ENCODE results near the gene PYCR2.

PYCR2 gene

DNA sequence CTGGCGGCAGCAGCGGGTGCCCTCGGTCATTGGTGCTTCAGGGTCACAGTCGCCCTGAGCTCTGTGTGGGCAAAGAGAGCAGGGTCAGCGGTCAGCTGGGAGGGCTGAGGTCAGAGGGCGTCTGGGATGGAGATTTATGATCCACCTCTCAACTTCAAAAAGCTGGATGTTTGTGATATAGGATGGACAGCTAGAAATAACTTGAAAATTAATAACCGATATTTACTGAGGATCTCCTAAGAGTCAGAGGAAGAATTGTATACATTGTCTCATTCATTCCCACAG, 37.1 kb downstream of the PYCR2 start:
- no peak for TF ChIP-seq GATA1 (IDR thresholded peaks at IDR 0.05; ENCODE audit: low read depth, low read length)
- no peak for TF ChIP-seq POLR2A (IDR thresholded peaks at IDR 0.05; ENCODE audit: low read length)
- DNase-seq = no peak

GRCh38 chr1:225886159-225887029, 37.7 kb downstream of the PYCR2 start:
- no peak for DNase-seq
- TF ChIP-seq GATA1 (IDR thresholded peaks at IDR 0.05; ENCODE audit: low read depth, low read length) (no peak), POLR2A (IDR thresholded peaks at IDR 0.05; ENCODE audit: low read length) (no peak)

GRCh38 chr1:225885336-225885735, 38.7 kb downstream of the PYCR2 start:
- DNase-seq = no peak
- TF ChIP-seq POLR2A (IDR thresholded peaks at IDR 0.05; ENCODE audit: low read length) (no peak), GATA1 (IDR thresholded peaks at IDR 0.05; ENCODE audit: low read depth, low read length) (no peak)

GRCh38 chr1:225883616-225884265, 40.3 kb downstream of the PYCR2 start:
- TF ChIP-seq GATA1 (IDR thresholded peaks at IDR 0.05; ENCODE audit: low read depth, low read length) (no peak), POLR2A (IDR thresholded peaks at IDR 0.05; ENCODE audit: low read length) (no peak)
- no peak for DNase-seq

DNA sequence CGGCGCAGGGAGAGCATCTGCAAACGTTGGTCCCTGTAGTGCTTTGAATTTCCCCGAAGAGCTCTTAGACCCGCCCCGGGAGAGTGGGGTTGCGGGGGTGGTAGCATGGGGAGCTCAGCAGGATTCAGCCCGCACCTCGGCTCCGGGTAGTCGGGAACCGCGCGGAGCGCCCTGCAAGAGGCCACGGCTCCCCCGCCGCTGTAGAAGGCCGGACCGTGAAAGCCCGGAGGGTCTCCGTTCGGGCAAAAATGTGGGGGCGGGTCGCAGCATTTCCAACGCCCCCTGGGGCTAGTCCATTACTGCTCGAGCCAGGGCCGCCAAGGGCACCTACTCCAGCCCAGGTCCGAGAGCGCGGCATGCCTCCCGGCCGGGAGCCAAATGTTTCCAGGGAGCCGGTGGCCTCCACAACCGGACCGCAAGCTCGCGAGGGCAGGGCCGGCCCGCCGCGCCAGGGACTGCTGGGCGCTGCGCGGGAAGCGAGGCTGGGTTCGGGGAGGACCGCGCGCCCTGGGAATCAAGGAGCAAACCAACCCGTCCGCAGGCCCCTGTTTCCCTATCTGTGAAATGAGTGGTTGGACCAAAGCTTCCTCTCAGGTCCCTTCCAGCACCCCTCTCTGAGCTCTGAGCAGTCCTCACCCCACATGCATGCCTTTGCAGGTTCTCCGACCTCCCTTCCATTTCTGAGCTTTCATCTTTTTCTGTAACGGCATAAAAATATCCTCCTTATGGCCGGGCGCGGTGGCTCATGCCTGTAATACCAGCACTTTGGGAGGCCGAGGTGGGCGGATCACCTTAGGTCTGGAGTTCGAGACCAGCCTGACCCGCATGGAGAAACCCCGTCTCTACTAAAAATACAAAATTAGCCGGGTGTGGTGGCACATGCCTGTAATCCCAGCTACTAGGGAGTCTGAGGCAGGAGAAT, 41.1 kb downstream of the PYCR2 start:
- TF ChIP-seq GATA1 (IDR thresholded peaks at IDR 0.05; ENCODE audit: low read depth, low read length) (no peak), POLR2A (IDR thresholded peaks at IDR 0.05; ENCODE audit: low read length) (no peak)
- peak; percentile 61 to 75 for DNase-seq

DNA sequence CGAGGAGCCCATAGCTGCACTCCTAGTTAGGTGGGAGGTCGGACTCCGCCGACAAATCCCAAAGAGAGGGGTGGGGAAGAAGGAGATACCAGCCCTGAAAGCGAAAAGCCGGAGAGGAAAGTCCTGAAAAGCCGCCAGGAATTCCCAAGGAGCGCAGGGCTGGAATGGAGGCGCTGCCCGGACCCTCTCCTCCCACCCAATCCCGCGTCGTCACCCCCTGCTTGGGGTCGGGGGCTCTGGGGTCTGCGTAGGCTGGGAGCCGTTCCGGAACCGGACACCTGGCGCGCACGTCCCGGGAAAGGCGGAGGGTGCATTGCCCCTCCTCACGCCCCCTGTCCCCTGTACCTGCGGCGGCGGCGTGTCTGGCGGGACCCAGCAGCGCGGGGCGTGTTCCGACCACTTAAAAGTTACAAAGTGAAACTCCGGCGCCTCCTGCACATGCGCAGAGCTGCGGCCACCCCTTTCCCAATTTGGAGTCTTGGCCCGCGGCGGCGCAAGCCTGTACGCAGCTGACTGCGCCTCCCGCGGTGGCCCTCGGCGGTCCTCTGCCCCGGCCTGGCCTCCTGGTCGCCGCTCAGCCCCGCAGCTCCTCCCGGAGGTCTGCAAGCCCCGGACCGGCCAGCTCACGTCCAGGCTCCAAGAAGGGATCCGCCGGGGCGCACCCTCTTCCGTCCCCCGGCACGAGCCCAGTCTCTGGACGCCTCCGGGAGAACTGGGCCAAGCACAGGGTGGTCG, 41.9 kb downstream of the PYCR2 start, which contains the start of gene TMEM63A:
TMEM63A (minus strand) TSS at position 422 of the 735 bp plus-strand sequence. CDS start 4,800 bp downstream, outside the sequence.
- DNase-seq = peak; percentile 92 to 95
- TF ChIP-seq POLR2A (IDR thresholded peaks at IDR 0.05; ENCODE audit: low read length) = peak; percentile 62
- TF ChIP-seq GATA1 (IDR thresholded peaks at IDR 0.05; ENCODE audit: low read depth, low read length) = no peak

- peak; percentile 49 to 51 for DNase-seq
- no peak for TF ChIP-seq GATA1 (IDR thresholded peaks at IDR 0.05; ENCODE audit: low read depth, low read length)
- TF ChIP-seq POLR2A (IDR thresholded peaks at IDR 0.05; ENCODE audit: low read length) = no peak
Measured at GRCh38 chr1:225881081-225881958, 42.7 kb downstream of the PYCR2 start.

- DNase-seq = peak in 1 of 2 experiments; percentile 38
- TF ChIP-seq POLR2A (IDR thresholded peaks at IDR 0.05; ENCODE audit: low read length) = no peak
- no peak for TF ChIP-seq GATA1 (IDR thresholded peaks at IDR 0.05; ENCODE audit: low read depth, low read length)
Measured at GRCh38 chr1:225880636-225881035, 43.4 kb downstream of the PYCR2 start.

GRCh38 chr1:225880222-225880588, 43.8 kb downstream of the PYCR2 start:
- DNase-seq = no peak
- TF ChIP-seq GATA1 (IDR thresholded peaks at IDR 0.05; ENCODE audit: low read depth, low read length) (no peak), POLR2A (IDR thresholded peaks at IDR 0.05; ENCODE audit: low read length) (no peak)

DNA sequence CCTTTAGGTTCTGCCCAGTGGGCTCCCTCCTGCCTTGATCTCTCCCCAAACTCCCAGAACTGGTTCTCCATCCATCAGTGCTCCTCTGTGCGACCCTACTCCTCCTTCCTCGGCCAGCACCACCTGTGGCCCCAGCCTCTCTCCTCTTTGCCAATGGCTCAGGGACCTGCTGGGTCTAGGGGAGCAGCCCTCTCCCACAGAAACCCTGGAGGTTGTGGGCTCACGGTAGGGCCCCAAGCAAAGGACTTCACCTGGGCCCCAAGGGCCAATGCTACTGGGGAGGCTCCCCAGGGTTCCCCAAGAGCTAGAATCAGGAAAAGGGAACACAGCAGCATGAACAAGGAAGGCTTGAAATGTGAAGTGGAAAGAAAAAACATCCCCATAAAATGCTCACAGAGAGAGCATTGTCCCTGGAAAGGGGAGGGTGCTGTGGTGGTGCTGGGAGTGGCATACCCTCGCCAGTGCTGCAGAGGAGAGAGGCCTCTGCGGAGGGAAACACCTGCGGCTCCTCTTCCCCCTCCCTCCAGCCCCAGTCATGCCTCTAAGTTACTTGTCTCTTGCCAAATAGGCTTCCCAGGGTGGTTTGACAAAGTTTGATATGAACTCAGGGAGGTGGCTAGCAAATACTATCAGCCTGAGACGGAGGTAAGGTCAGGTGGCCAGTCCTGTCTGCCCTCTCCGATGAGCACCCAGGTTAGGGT, 44.4 kb downstream of the PYCR2 start:
- DNase-seq = peak; percentile 44 to 45
- TF ChIP-seq POLR2A (IDR thresholded peaks at IDR 0.05; ENCODE audit: low read length) = no peak

DNA sequence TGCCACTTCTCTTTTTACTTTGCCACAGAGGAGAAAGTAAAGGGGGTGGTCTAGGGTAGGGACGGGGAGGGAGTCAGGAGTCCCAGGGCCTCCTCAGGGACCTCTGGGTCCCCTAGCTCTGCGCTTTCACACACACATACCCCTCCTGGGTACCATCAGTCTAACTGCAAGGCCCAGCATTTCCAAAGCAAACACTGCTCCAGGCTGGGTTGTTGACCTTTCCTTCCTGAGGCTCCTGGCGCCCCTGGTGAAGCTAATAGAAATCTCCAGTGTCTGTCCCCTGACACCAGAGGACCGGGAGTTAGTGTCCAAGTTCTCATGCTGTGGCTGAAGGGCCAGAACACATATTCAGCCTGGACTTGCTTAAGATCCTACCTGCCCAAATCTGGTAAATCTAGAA, 45.8 kb downstream of the PYCR2 start:
- no peak for TF ChIP-seq POLR2A (IDR thresholded peaks at IDR 0.05; ENCODE audit: low read length)
- no peak for TF ChIP-seq GATA1 (IDR thresholded peaks at IDR 0.05; ENCODE audit: low read depth, low read length)
- no peak for DNase-seq

GRCh38 chr1:225877580-225877979, 46.5 kb downstream of the PYCR2 start:
- no peak for TF ChIP-seq POLR2A (IDR thresholded peaks at IDR 0.05; ENCODE audit: low read length)
- no peak for TF ChIP-seq GATA1 (IDR thresholded peaks at IDR 0.05; ENCODE audit: low read depth, low read length)
- DNase-seq = peak; percentile 33 to 58

Data from erythroblast (primary cell).